NCI-H2171 treated with DMSO at 0.1 percent for 48 hours (cell line): ENCODE measurements around the gene WDR20.
"Not testable (repeated sequence)": the region's sequence is repeated elsewhere in the genome, so short reads cannot be mapped to it uniquely, and the experiment has no call there.

Experiments used
- DNase-seq: peaks from one replicate; lab custom pipeline; 2025; lab: John Stamatoyannopoulos, UW

Gene WDR20

GRCh38 chr14:102139286-102140026 is at the start of gene WDR20:
TSS of gene WDR20 (plus strand) at chr14:102139897. CDS start at chr14:102139924, 27 bp downstream.
- peak; percentile 99 for DNase-seq

- DNase-seq: no peak
Measured at GRCh38 chr14:102090713-102091112, 49.0 kb upstream of the WDR20 start.

DNA sequence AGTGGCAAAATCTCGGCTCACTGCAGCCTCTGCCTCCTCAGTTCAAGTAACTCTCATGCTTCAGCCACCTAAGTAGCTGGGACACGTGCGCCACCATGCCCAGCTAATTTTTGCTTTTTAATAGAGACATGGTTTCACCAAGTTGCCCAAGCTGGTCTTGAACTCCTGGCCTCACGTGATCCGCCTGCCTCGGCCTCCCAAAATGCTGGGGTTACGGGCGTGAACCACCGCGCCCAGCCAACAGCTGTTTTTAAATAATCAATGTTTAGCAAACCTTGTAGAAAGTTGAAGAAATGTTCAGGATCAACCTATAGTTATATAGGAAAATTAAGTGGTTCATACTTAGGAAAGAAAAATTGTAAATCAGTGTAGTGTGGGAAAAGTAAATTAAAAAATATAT is 46.9 kb upstream of the WDR20 start:
- no peak for DNase-seq

GRCh38 chr14:102094101-102094500 is 45.6 kb upstream of the WDR20 start:
- DNase-seq: no peak

DNA sequence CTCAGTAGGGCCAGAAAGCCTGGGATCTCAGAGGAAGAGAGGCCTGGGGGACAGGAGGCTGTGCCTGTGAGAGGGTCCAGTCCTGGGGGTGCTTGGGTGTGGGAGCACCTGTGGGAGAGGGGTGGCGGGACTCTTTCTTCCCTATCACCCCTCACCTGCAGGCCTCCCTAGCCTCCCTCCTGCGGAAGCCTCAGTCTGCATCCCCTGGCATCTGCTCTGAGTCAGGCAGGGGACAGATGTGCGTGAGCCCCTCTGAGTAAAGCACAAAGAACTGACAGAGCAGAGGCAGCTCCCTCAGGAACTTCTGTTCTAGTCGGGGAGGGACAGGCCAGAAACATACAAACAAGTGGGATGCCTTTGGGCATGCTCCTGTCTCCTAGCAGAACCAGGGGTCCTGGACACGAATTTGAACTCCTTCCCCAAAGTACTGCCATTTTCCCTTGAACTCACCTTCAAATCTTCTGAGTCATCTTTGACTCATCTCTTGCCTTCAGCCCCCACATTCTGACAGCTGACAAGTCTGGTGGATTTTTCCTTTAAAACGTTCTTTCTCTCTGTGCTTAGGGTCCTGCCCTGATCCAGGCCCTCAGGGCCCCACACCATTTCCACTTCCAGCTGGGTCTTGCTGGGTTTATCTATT is 44.3 kb upstream of the WDR20 start:
- DNase-seq: no peak

DNA sequence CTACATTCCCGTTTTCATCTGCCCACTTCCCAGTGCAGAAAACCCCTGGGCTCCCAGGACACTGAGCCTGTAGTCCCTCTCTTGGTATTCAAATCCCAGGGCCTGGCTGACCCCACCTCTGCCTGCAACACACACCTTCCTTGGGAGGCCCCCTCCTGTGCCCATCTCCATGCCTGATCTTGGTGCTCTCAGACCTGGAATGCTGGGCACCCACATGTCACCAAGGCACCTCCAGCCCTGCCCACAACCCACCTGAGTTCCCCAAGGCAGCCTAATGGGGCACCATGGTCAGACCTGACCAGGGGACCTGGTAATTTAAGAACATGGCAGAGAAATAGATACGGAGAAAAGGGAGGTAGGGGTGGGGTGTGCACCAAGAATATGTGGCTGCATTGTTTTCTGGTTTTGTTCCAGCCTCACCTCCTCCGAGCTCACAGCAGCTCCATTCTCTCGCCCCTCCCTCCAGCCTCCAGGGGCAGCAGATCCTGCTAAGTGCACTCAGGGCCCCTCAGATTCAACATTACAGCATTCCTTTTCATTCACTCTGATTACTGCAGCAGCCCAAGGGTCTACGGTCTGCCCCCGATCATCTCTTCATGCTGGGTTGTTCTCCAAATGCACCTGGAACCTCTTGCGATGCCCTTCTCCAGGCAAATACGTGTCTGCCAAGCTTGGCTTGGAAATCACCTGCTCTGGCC is 43.7 kb upstream of the WDR20 start:
- peak; percentile 44 for DNase-seq

DNA sequence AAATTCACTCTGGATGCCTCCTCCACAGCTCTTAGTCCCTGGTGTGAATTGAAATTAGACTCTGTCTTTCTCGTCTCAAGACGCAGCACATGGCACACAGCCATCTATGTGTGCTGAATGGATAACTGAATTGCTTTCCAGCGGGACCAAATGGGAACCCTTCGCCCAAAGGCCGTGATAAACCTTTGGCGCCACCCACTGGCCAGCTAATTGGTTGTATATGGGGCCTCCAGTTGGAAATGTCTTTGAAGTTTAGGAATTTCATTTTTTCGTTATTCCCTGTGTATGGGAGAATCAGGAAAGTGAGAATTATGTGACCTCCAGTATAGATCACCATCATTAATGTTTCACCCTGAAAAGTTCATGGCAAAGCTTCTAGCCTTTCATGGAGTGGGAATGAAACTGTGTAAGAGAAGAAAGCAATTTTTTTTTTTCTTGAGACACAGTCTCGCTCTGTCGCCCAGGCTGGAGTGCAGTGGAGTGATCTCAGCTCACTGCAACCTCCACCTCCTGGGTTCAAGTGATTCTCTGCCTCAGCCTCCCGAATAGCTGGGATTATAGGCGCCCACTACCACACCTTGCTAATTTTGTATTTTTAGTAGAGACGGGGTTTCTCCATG is 43.0 kb upstream of the WDR20 start:
- DNase-seq: peak; percentile 67

DNA sequence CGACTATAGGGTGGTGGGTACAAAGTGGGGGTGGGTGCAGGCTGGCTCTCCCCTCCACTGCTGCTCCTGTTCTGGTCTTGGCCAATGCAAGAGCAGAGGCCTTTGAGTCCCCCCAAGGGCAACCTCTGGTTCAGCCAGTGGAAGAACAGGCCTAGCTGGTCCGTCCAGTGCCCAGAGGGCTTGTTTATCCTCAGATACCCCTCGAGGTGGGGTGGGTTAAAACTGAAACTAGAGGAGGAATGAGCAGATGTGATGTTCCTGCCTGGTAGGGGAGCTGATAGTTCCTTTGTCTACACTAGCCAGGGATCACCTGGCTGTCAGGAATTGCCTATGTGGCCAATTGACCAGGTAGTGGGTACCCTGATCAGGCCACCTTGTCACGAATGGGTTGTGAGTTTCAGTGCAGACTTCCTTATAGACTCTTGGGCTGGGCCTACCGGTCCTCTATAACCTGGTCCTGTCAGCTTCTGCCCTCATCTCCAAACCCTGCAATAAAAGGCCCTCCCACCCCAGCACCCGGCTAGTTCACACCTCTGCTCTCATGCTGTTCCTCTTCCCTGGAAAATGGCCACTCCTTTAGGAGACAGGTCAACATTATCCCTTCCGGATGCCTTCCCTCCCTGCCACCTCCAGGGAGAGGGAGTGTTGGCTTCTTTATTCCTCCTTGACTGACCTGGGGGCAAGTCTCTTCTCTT is 42.1 kb upstream of the WDR20 start:
- no peak for DNase-seq

DNA sequence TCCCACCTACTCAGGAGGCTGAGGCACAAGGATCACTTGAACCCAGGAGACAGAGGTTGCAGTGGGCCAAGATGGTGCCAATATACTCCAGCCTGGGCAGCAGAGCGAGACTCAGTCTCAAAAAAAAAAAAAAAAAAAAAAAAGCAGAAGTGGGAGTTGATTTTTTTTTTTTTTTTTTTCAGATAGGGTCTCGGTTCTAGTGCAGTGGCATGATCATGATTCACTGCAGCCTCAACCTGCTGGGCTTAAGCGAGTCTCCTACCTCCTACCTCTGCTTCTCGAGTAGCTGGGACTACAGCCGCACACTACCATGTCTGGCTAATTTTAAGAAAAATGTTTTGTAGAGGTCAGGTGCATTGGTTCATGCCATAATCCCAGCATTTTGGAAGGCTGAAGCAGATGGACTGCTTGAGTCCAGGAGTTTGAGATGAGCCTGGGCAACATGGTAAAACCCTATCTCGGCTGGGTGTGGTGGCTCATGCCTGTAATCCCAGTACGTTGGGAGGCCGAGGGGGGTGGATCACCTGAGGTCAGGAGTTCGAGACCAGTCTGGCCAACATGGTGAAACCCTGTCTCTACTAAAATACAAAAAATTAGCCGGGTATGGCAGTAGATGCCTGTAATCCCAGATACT is 36.5 kb upstream of the WDR20 start:
- DNase-seq: no peak

GRCh38 chr14:102105369-102105768 is 34.3 kb upstream of the WDR20 start:
- no peak for DNase-seq

DNA sequence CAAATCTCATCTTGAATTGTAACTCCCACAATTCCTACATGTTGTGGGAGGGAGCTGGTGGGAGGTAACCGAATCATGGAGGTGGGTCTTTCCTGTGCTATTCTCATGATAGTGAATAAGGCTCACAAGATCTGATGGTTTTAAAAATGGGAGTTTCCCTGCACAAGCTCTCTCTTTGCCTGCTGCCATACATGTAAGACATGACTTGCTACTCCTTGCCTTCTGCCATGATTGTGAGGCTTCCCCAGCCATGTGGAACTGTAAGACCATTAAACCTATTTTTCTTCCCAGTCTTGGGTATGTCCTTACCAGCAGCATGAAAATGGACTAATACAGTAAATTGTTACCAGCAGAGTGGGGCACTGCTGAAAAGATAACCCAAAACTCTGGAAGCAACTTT is 30.4 kb upstream of the WDR20 start:
- DNase-seq: not testable (repeated sequence)

DNA sequence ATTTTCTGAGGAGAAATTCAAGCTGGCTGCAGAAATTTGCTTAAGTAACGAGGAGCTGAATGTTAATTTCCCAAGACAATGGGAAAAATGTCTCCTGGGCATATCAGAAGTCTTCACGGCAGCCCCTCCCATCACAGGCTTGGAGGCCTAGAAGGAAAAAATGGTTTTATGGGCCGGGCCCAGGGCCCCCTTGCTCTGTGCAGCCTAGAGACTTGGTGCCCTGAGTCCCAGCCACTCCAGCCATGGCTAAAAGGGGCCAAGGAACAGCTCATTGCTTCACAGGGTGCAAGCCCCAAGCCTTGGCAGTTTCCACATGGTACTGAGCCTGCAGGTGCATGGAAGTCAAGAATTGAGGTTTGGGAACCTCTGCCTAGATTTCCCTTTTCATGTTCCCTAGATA is 28.6 kb upstream of the WDR20 start:
- DNase-seq: no peak

- no peak for DNase-seq
Measured at GRCh38 chr14:102116361-102117180, 23.1 kb upstream of the WDR20 start.

DNA sequence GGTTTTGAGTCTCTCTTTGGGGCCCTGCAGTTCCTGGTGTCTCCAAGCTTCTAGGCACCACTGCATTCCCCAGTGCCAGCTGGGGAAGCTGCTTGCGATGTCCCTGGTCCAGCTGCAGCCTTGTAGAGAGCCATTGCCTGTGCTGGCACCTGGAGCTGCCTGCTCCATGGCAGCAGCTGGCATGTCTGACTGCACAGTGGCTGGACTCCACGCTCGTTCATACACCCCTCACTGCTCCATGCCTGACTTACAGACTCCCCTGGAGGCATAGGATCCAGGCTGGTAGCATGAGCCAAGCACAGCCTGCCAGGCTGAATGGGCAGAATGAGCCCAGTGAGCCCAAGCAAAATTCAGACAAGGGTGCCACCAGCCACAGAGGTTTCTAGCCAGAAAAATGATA is 21.8 kb upstream of the WDR20 start:
- no peak for DNase-seq

DNA sequence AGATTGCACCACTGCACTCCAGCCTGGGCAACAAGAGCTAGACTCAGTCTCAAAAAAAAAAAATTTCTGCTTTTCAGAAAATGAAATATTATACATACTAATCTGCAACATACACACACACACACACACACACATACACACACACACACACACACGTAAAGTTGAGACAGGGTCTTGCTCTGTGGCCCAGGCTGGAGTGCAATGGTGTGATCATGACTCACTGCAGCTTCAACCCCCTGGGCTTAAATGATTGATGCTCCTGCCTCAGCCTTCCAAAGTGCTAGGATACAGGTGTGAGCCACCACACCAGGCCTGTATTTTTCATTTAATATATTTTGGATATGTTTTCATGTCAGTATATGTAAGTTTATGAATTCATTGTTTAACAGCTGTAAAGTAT is 18.8 kb upstream of the WDR20 start:
- no peak for DNase-seq

DNA sequence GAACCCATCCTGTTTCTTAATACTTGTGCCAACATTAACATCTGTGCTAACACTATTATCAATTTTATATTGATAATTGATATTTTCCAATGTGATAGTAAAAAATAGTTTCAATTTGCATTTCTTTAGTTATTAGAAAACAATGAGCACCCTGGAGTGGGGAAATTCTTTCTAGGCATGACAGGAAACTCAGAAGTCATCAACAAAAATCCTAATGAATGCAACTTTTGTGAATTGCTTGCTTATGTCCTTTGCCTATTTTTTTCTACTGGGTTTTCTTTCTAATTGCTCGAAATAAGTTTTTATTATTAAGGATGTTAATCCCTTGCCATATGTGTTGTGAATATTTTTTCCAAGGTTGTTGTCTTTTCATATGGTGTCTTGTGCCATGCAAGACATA is 18.1 kb upstream of the WDR20 start:
- no peak for DNase-seq

GRCh38 chr14:102124419-102124818 is 15.3 kb upstream of the WDR20 start:
- no peak for DNase-seq

GRCh38 chr14:102125546-102125945 is 14.2 kb upstream of the WDR20 start:
- no peak for DNase-seq

DNA sequence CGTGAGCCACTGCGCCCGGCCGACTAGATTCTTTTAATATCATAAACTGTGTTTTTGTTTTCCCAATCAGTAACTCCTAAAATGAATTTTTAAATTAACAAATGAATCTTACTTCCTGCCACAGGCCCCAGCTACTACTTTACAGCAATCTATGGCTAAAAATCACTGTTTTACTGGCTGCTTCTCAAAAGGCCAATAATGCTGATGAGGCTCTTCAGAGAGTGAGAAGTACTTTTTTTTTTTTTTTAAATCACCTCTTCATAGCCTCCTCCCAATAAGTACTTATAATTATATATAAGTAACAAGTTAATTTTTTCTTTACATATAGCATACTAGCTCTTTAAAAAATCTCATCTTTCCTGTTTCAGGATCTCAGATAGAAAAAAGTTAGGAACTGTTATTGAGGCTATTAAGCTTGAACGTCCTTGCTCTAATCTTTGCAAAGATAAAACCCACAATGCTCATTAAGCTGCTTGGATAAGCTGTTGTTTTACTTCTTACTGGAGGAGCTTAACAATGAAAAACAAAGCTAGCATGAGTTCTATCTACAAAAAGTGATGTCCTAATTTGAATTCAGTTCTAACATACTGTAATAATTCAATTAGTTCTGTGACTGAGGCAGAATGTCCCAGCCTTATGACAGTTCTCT is 12.8 kb upstream of the WDR20 start:
- no peak for DNase-seq

GRCh38 chr14:102131741-102132140 is 8.0 kb upstream of the WDR20 start:
- no peak for DNase-seq
